ENCODE measurements around the gene XPA. TPM values are rescaled to one million over a fixed set of nuclear protein-coding genes. Genes with fewer than 3 reads are reported as not detected.

Gene XPA
- total and polyA plus RNA-seq, 2 of the 13 experiments (the other 11 are each of a cell fraction or from before 2014, with no cell fraction given), result 2.3 to 15.2 TPM

- no peak for TF ChIP-seq NFKB2 (CRISPR knock-in tag; IDR thresholded peaks at IDR 0.05; ENCODE audit: borderline replicate concordance)
- peak; percentile 87; the same call in 1 of the 2 replicates for TF ChIP-seq ZNF224 (CRISPR knock-in tag; IDR thresholded peaks at IDR 0.05)
Observed at GRCh38 chr9:97742545-97742944, 45.4 kb upstream of the XPA start.

GRCh38 chr9:97741947-97742346 is 44.8 kb upstream of the XPA start:
- BruUV-seq (replicated peaks), result no TSS peak

More at GRCh38 chr9:97742545-97742944, 45.4 kb upstream of the XPA start:
- no peak overlapping the region for H3K4me2 ChIP-seq (ENCODE audit: low read depth, low read length)
- H3K36me3 ChIP-seq (replicated peaks in 1 of 2; ENCODE audit: control insufficient read depth in 1 of 2, insufficient read depth in 2 of 2, low read length in 2 of 2), result no peaks in the 10 kb centered on the region
- WGBS (ENCODE audit: low lambda C conversion rate), result 78% methylated on average over 6 of the region's 10 CpGs
- no peaks in the 10 kb centered on the region for H4K20me1 ChIP-seq (ENCODE audit: insufficient read depth, low read length)
- H3K4me1 ChIP-seq (ENCODE audit: insufficient read depth, low read length), result peaks cover 9% of the 10 kb centered on the region
- no peak overlapping the region for H3K4me3 ChIP-seq (replicated peaks in 1 of 3; ENCODE audit: insufficient read depth in 1 of 3, low read depth in 2 of 3, low read length in 3 of 3)
- in situ Hi-C loops (cut with HindIII; ENCODE audit: extremely low pct_ligation_motif_present, low pct_unique_long_range_greater_than_20kb) (no loop called here), intact Hi-C loops (cut with micrococcal nuclease; ENCODE audit: unreplicated experiment) (no loop called here)
- no peaks in the 10 kb centered on the region for H3K9me3 ChIP-seq (ENCODE audit: low read length)
- no peak for FAIRE-seq
- H2AFZ ChIP-seq (ENCODE audit: low read length), result no peak overlapping the region
- no peaks in the 10 kb centered on the region for H3K27me3 ChIP-seq (ENCODE audit: control insufficient read depth in 1 of 2, insufficient read depth in 2 of 2, low read length in 2 of 2)
- no peak overlapping the region for H3K9ac ChIP-seq (ENCODE audit: insufficient read depth, low read depth, low read length)
- ChIA-PET CTCF (ENCODE audit: low intra/inter-chr PET ratio, low total read pairs) (no interaction called here), POLR2A (no interaction called here)
- no peak overlapping the region for H3K27ac ChIP-seq (ENCODE audit: extremely low read length, insufficient read depth, low read length)
- no peak for DNase-seq (ENCODE audit: low spot score)
- H3K79me2 ChIP-seq (ENCODE audit: insufficient read depth, low read length), result no peaks in the 10 kb centered on the region
- BruUV-seq (replicated peaks), result no TSS peak
- ATAC-seq, result no peak

More at GRCh38 chr9:97741947-97742346, 44.8 kb upstream of the XPA start:
- ATAC-seq (no peak), FAIRE-seq (no peak), DNase-seq (ENCODE audit: low spot score) (no peak)
- Histone ChIP-seq H3K27ac (ENCODE audit: extremely low read length, insufficient read depth, low read length) (no peak overlapping the region), H3K9ac (ENCODE audit: insufficient read depth, low read depth, low read length) (no peak overlapping the region), H3K36me3 (replicated peaks in 1 of 2; ENCODE audit: control insufficient read depth in 1 of 2, insufficient read depth in 2 of 2, low read length in 2 of 2) (no peaks in the 10 kb centered on the region), H3K4me1 (ENCODE audit: insufficient read depth, low read length) (peaks cover 3% of the 10 kb centered on the region), H2AFZ (ENCODE audit: low read length) (no peak overlapping the region), H3K9me3 (ENCODE audit: low read length) (no peaks in the 10 kb centered on the region), H3K4me3 (replicated peaks in 1 of 3; ENCODE audit: insufficient read depth in 1 of 3, low read depth in 2 of 3, low read length in 3 of 3) (no peak overlapping the region), H3K27me3 (ENCODE audit: control insufficient read depth in 1 of 2, insufficient read depth in 2 of 2, low read length in 2 of 2) (no peaks in the 10 kb centered on the region), H3K79me2 (ENCODE audit: insufficient read depth, low read length) (no peaks in the 10 kb centered on the region), H4K20me1 (ENCODE audit: insufficient read depth, low read length) (no peaks in the 10 kb centered on the region), H3K4me2 (ENCODE audit: low read depth, low read length) (no peak overlapping the region)
- ChIA-PET CTCF (ENCODE audit: low intra/inter-chr PET ratio, low total read pairs) (no interaction called here), POLR2A (no interaction called here)
- whole genome bisulfite sequencing (ENCODE audit: low lambda C conversion rate), result 74% methylated on average over 6 of the region's 6 CpGs
- in situ Hi-C loops (cut with HindIII; ENCODE audit: extremely low pct_ligation_motif_present, low pct_unique_long_range_greater_than_20kb), result no loop called here
- intact Hi-C loops (cut with micrococcal nuclease; ENCODE audit: unreplicated experiment), result no loop called here
- TF ChIP-seq HNRNPLL (IDR thresholded peaks at IDR 0.05; ENCODE audit: low read depth, low read length, poor library complexity, severe bottlenecking) (no peak), ZNF777 (CRISPR knock-in tag; IDR thresholded peaks at IDR 0.05) (no peak), ZNF7 (CRISPR knock-in tag; IDR thresholded peaks at IDR 0.05) (no peak), JUNB (CRISPR knock-in tag; IDR thresholded peaks at IDR 0.05; ENCODE audit: borderline replicate concordance) (no peak), ZNF329 (CRISPR knock-in tag; IDR thresholded peaks at IDR 0.05; ENCODE audit: low read depth) (no peak), MZF1 (CRISPR knock-in tag; IDR thresholded peaks at IDR 0.05; ENCODE audit: borderline replicate concordance) (no peak), ZFP36L1 (CRISPR knock-in tag; IDR thresholded peaks at IDR 0.05) (no peak), GLI4 (CRISPR knock-in tag; IDR thresholded peaks at IDR 0.05; ENCODE audit: borderline replicate concordance) (no peak)

Measured in HepG2 (cell line).